Heart right ventricle (tissue), 16 donors: ENCODE measurements around the gene TRIM31. TPM values are rescaled to one million over a fixed set of nuclear protein-coding genes. Genes with fewer than 3 reads are reported as not detected.

ENCODE experiments used
- ATAC-seq, 8 donors: fragments of 200-7000 bp; cut with Tn5 transposase; one replicate each; pipeline ENCODE4 v1.9.1; 2020; ENCODE audit warnings: mild to moderate bottlenecking in 8 of 8, moderate library complexity in 8 of 8, moderate number of reproducible peaks in 1 of 8
- DNase-seq, 2 donors: peaks; one replicate each; pipeline ENCODE4 v3.0.0-alpha.2; 2020
- H3K27ac ChIP-seq, 10 donors: fragments of 200-600 bp; sonication (generic) in 2 of 10; one replicate each; pipeline versions ENCODE4 v1.5.0 to v1.8.0; 2020 to 2022; ENCODE audit warnings: mild to moderate bottlenecking in 3 of 10
- H3K27me3 ChIP-seq, 7 donors: fragments of 200-600 bp; one replicate each; pipeline ENCODE4 v1.8.0; 2021 to 2022; ENCODE audit warnings: mild to moderate bottlenecking in 2 of 7
- H3K36me3 ChIP-seq, 9 donors: fragments of 200-600 bp; sonication (generic) in 1 of 9; one replicate each; pipeline versions ENCODE4 v1.5.0 to v1.8.0; 2020 to 2022; ENCODE audit warnings: mild to moderate bottlenecking in 2 of 9
- H3K4me1 ChIP-seq, 9 donors: fragments of 200-600 bp; sonication (generic) in 1 of 9; one replicate each; pipeline versions ENCODE4 v1.5.0 to v1.8.0; 2020 to 2022; ENCODE audit warnings: mild to moderate bottlenecking in 4 of 9
- H3K4me3 ChIP-seq, 10 donors: fragments of 200-600 bp; sonication (generic) in 2 of 10; one replicate each; pipeline versions ENCODE4 v1.5.0 to v1.8.0; 2020 to 2022; ENCODE audit warnings: mild to moderate bottlenecking in 7 of 10, moderate library complexity in 2 of 10
- H3K9me3 ChIP-seq, 11 donors: fragments of 200-600 bp in 10 of 11; sonication (generic) in 2 of 11; one replicate each; pipeline versions ENCODE4 v1.5.0 to v1.8.0; 2013 to 2022; ENCODE audit warnings: mild to moderate bottlenecking in 2 of 11, control low read depth in 1 of 11, moderate library complexity in 1 of 11
- CTCF ChIP-seq, 9 donors: fragments of 200-600 bp; sonication (generic) in 2 of 9; IDR thresholded peaks; one replicate each; pipeline versions ENCODE4 v1.5.0 to v1.8.0; 2021 to 2022; ENCODE audit warnings: antibody characterized with exemption in 9 of 9, mild to moderate bottlenecking in 5 of 9, moderate library complexity in 1 of 9
- WGBS, 2 donors: extraction: QIAGEN DNeasy Blood & Tissue Kit; methylation state at CpG; one replicate each; pipeline ENCODE4 v1.1.7; 2013; ENCODE audit warnings: inconsistent platforms in 1 of 2; 5-methylcytosine and 5-hydroxymethylcytosine counted together
- intact Hi-C, 10 donors: fragments of 100-400 bp; cut with DNase I; formaldehyde crosslinking; loops; one replicate each; pipeline versions ENCODE4 v1.11.1 to v1.14.2; 2022
- long read RNA-seq, 3 donors: library from polyadenylated mRNA; unstranded; transcript quantifications; one replicate each; pipeline ENCODE4 v2.0.0, GENCODE V29; 2020 to 2021
- polyA plus RNA-seq, 2 donors: library from polyadenylated mRNA; stranded (reverse); fragments of 200-250 nt; gene quantifications; one replicate each; pipeline ENCODE4 v1.2.3, GENCODE V29; 2013
- total RNA-seq, 10 donors: library from RNA; stranded (reverse); fragmentation: NEBNext Ultra II Directional in 3 of 10; extraction: Animal tissue kit (Norgen Biotek cat#: 25700) in 3 of 10; gene quantifications; one replicate each; pipeline versions ENCODE4 v1.2.1 to v1.2.4, GENCODE V29; 2021 to 2023
- donor health status: Arrhythmogenic right ventricular cardiomyopathy.
- donor health status: ischemic (EF 13 %, LVEDD 7.1; RV severe dilation, severe dysfunction).
- donor health status: healthy with polysubstance abuse.
- donor health status: DM: no; HTN: yes; CAD: no.
- donor health status: DM: no; HTN: no; CAD: no.
- donor health status: ischemic (EF 25% LVEDD 6.9; RV normal size, moderate dysfunction).
- donor health status: ischemic (EF 25% LVEDD 5.7; RV mildly dilated, moderate dysfunction).
- donor health status: healthy.
- donor health status: DM: yes; HTN: yes; CAD: no.
- donor health status: Ischemic cardiomyopathy.
- donor health status: ischemic (EF 35%, LVEDD 5.7; RV mildly dilated, moderate dysfunction).
- donor health status: nonischemic (EF 11% LVEDD 7.7; RV severe dilation, severe dysfunction).
- donor health status: DM: yes; HTN: yes; CAD: no.
- donor health status: PGD.
- donor health status: ischemic (EF 29% LVEDD 5.4; RV normal size, mild dysfunction).
- donor health status: nonischemic (EF 23%, LVEDD 6.1; RV moderate dilation, normal function).

Gene TRIM31
- not detected for total RNA-seq
- polyA plus RNA-seq, result not detected
- long read RNA-seq, donor 1, result 0 reads
- long read RNA-seq, donor 2, result 0 reads
- long read RNA-seq, donor 3, result 0 reads

GRCh38 chr6:30113003-30113759 lies at the start of gene TRIM31:
Gene TRIM31 (minus strand): TSS chr6:30113090. CDS start chr6:30112805, 285 bp downstream.
- DNase-seq (no peak), ATAC-seq (no peak)
- peaks cover 5 to 91% (median 83%) of the 10 kb centered on the region in 7 donors for H3K27me3 ChIP-seq

GRCh38 chr6:30162265-30163089 lies 49.6 kb upstream of the TRIM31 start:
- Histone ChIP-seq H3K9me3 (no peaks in the 10 kb centered on the region), H3K36me3 (no peaks in the 10 kb centered on the region), H3K27ac (no peak overlapping the region), H3K27me3 (peaks cover 0 to 32% (median 17%) of the 10 kb centered on the region in 7 donors), H3K4me3 (no peak overlapping the region), H3K4me1 (peaks cover 0 to 8% (median 0%) of the 10 kb centered on the region in 9 donors)
- no peak for DNase-seq
- 82 to 84% methylated on average over 12 of the region's 12 CpGs for WGBS, 2 donors
- no peak for TF ChIP-seq CTCF (IDR thresholded peaks at IDR 0.05)
- no peak for ATAC-seq
- intact Hi-C loops, result no loop called here

More at GRCh38 chr6:30113003-30113759, at the start of gene TRIM31:
- no peak for TF ChIP-seq CTCF (IDR thresholded peaks at IDR 0.05)
- H3K36me3 ChIP-seq, result no peaks in the 10 kb centered on the region
- H3K27ac ChIP-seq, result no peak within 1 kb of the TSS
- intact Hi-C loops, result no loop called here
- no peaks in the 10 kb centered on the region for H3K4me1 ChIP-seq
- 78 to 81% methylated on average over 3 of the region's 3 CpGs for WGBS, 2 donors
- no peaks in the 10 kb centered on the region for H3K9me3 ChIP-seq
- H3K4me3 ChIP-seq, result no peak within 1 kb of the TSS

GRCh38 chr6:30160785-30161531 lies 48.1 kb upstream of the TRIM31 start, which contains the start of gene TRIM10:
Gene TRIM10 (minus strand): TSS chr6:30161211. CDS start chr6:30160858, 353 bp downstream.
- Histone ChIP-seq H3K36me3 (no peaks in the 10 kb centered on the region), H3K27me3 (peaks cover 0 to 30% (median 7%) of the 10 kb centered on the region in 7 donors), H3K4me3 (no peak within 1 kb of the TSS), H3K9me3 (no peaks in the 10 kb centered on the region), H3K4me1 (peaks cover 0 to 24% (median 3%) of the 10 kb centered on the region in 9 donors), H3K27ac (no peak within 1 kb of the TSS)
- WGBS, 2 donors, result 64 to 74% methylated on average over 4 of the region's 4 CpGs
- no peak for ATAC-seq
- DNase-seq, result no peak
- TF ChIP-seq CTCF (IDR thresholded peaks at IDR 0.05), result no peak
- intact Hi-C loops, result no loop called here
